ENCODE results near the gene GKN2. TPM values are rescaled to one million over a fixed set of nuclear protein-coding genes. Genes with fewer than 3 reads are reported as not detected.

Gene GKN2
- total RNA-seq, 4 donors from 2014 or later: not detected

GRCh38 chr2:68980956-68981355 is 28.3 kb upstream of the GKN2 start:
- Histone ChIP-seq H3K9me3 (no peaks in the 10 kb centered on the region), H3K27ac (no peak overlapping the region), H3K27me3 (peaks cover 0 to 3% (median 0%) of the 10 kb centered on the region in 4 donors), H3K36me3 (no peaks in the 10 kb centered on the region), H3K4me1 (no peaks in the 10 kb centered on the region), H3K4me3 (no peak overlapping the region)
- DNase-seq: no peak
- WGBS, 2 donors: 40 to 74% methylated on average over 1 of the region's 1 CpG
- intact Hi-C loops (cut with DNase I): no loop called here
- TF ChIP-seq CTCF (IDR thresholded peaks at IDR 0.05): no peak
- no peak for TF ChIP-seq POLR2A (IDR thresholded peaks at IDR 0.05)

DNA sequence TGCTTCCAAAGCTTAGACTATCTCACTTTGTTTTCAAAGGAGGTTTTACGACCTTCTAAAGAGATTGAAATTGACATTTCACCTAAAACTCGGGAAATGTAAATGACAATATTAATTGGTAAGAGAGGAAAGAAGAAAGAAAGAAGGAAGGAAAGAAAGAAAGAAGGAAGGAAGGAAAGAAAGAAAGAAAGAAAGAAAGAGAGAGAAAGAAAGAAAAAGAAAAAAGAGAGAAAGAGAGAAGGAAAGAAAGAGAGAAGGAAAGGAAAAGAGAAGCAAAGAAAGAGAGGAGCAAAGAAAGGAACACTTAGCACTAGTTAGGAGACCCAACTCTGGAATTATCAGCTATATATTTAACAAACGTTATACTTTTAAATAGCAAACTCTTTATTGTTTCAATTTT is 25.4 kb upstream of the GKN2 start:
- TF ChIP-seq POLR2A (IDR thresholded peaks at IDR 0.05) (no peak), CTCF (IDR thresholded peaks at IDR 0.05) (no peak)
- Histone ChIP-seq H3K4me1 (no peaks in the 10 kb centered on the region), H3K27ac (no peak overlapping the region), H3K9me3 (no peaks in the 10 kb centered on the region), H3K27me3 (peaks cover 0 to 15% (median 0%) of the 10 kb centered on the region in 4 donors), H3K36me3 (no peaks in the 10 kb centered on the region), H3K4me3 (no peak overlapping the region)
- WGBS, 2 donors: 79 to 89% methylated on average over 3 of the region's 3 CpGs
- DNase-seq: no peak
- intact Hi-C loops (cut with DNase I): no loop called here

- TF ChIP-seq POLR2A (IDR thresholded peaks at IDR 0.05) (no peak), CTCF (IDR thresholded peaks at IDR 0.05) (no peak)
- no peaks in the 10 kb centered on the region for H3K9me3 ChIP-seq
- no peaks in the 10 kb centered on the region for H3K36me3 ChIP-seq
- peaks cover 0 to 15% (median 0%) of the 10 kb centered on the region in 4 donors for H3K27me3 ChIP-seq
- DNase-seq: no peak
- intact Hi-C loops (cut with DNase I): no loop called here
- H3K4me1 ChIP-seq: no peaks in the 10 kb centered on the region
- no peak overlapping the region for H3K4me3 ChIP-seq
- H3K27ac ChIP-seq: no peak overlapping the region
- WGBS, 2 donors: 68 to 74% methylated on average over 4 of the region's 4 CpGs
Measured at GRCh38 chr2:68977453-68977852, 24.8 kb upstream of the GKN2 start.

DNA sequence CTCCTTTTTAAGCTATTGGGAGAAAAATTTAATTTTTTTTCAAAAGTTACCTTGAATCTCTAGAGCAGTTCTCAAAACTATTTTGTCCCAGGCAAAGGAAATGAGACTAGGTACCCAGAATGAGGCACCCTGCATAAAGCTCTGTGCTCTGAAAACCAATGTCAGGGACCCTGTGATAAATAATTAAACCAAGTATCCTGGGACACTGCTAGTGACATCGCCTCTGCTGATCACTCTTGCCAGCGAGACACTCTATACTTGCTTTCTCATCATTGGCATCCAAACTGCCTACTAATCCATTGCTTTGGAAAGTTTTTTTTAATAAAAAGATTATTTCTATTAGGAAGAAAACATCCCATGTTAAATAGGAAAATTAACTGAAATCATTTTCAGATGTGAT is 23.2 kb upstream of the GKN2 start:
- no peak overlapping the region for H3K27ac ChIP-seq
- intact Hi-C loops (cut with DNase I): no loop called here
- DNase-seq: no peak
- TF ChIP-seq CTCF (IDR thresholded peaks at IDR 0.05) (no peak), POLR2A (IDR thresholded peaks at IDR 0.05) (no peak)
- H3K36me3 ChIP-seq: no peaks in the 10 kb centered on the region
- H3K4me3 ChIP-seq: no peak overlapping the region
- 90 to 93% methylated on average over 2 of the region's 2 CpGs for WGBS, 2 donors
- H3K4me1 ChIP-seq: no peaks in the 10 kb centered on the region
- H3K9me3 ChIP-seq: no peaks in the 10 kb centered on the region
- H3K27me3 ChIP-seq: peaks cover 0 to 15% (median 0%) of the 10 kb centered on the region in 4 donors

DNA sequence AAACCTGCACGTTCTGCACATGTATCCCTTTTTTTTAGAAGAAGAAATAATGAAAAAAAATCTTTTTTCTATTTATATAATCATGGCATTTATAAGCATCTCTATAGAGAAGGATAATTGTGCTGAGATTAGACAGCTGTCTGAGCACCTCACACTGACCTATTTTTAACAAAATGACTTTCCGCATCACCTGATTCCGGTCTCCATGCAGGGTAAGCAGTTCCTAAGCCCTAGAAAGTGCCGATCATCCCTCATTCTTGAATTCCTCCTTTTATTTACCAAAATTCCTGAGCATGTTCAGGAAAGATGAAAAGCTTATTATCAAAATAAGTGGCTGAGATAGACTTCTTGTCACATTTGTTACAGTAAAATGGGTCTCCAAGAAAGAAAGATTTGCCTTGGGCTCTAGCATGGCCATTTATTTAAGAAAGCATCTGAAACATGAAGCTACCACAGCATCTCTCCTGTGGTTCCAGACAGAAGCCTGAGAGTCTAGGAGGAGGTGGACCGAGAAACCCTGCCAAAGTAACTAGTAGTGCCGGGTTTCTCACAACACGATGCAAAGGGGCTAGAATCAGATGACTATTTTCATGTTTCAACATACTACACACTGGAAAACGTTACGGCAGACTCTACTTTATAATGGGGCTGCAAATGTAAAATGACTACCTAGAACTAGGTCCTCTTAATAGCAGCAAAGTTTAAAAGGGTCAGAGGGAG is 22.4 kb upstream of the GKN2 start:
- WGBS, 2 donors: 53 to 59% methylated on average over 9 of the region's 9 CpGs
- peaks cover 0 to 15% (median 0%) of the 10 kb centered on the region in 4 donors for H3K27me3 ChIP-seq
- intact Hi-C loops (cut with DNase I): no loop called here
- no peak for DNase-seq
- no peaks in the 10 kb centered on the region for H3K9me3 ChIP-seq
- TF ChIP-seq CTCF (IDR thresholded peaks at IDR 0.05) (no peak), POLR2A (IDR thresholded peaks at IDR 0.05) (no peak)
- H3K27ac ChIP-seq: no peak overlapping the region
- no peak overlapping the region for H3K4me3 ChIP-seq
- no peaks in the 10 kb centered on the region for H3K4me1 ChIP-seq
- H3K36me3 ChIP-seq: no peaks in the 10 kb centered on the region

Data from esophagus squamous epithelium (tissue), 5 donors.